Testis (tissue), 3 donors: Measurements from ENCODE around the gene SNX30. TPM values are rescaled to one million over a fixed set of nuclear protein-coding genes. Genes with fewer than 3 reads are reported as not detected.
A peak's percentile ranks its signal among the peaks of the same experiment; 100 is the strongest.

Experiments used
- DNase-seq: peaks from one replicate; pipeline ENCODE4 v3.0.0-alpha.2; 2019
- H3K27ac ChIP-seq, 2 donors: fragments of 200-600 bp; sonication (generic); one replicate each; pipeline ENCODE4 v1.5.1; 2019
- H3K27me3 ChIP-seq: fragments of 200-600 bp; sonication (generic); one replicate; pipeline ENCODE4 v1.5.1; 2019
- H3K36me3 ChIP-seq: fragments of 200-600 bp; sonication (generic); one replicate; pipeline ENCODE4 v1.5.1; 2017; ENCODE audit warnings: low read depth; ENCODE audit errors: missing control alignments
- H3K4me1 ChIP-seq: fragments of 200-600 bp; sonication (generic); one replicate; pipeline ENCODE4 v1.5.1; 2019
- H3K4me3 ChIP-seq, 2 donors: fragments of 200-600 bp; sonication (generic); one replicate each; pipeline ENCODE4 v1.5.1; 2017 to 2019
- H3K9me3 ChIP-seq: fragments of 200-600 bp; sonication (generic); one replicate; pipeline ENCODE4 v1.5.1; 2017
- CTCF ChIP-seq, 3 experiments: fragments of 450-650 bp in 2 of 3; fragments of 200-600 bp in 1 of 3; sonication (generic) in 1 of 3; IDR thresholded peaks; one replicate each; pipeline ENCODE4 v1.5.1; 2016 to 2019; ENCODE audit warnings: antibody characterized with exemption in 3 of 3, mild to moderate bottlenecking in 2 of 3, moderate library complexity in 1 of 3
- POLR2A ChIP-seq: fragments of 450-650 bp; IDR thresholded peaks from one replicate; pipeline ENCODE4 v1.6.1; 2017; ENCODE audit warnings: antibody characterized with exemption, mild to moderate bottlenecking, moderate library complexity
- WGBS, 2 donors: methylation state at CpG; one replicate each; pipeline ENCODE4 v1.1.5; 2018; 5-methylcytosine and 5-hydroxymethylcytosine counted together
- intact Hi-C: fragments of 100-400 bp; cut with DNase I; formaldehyde crosslinking; loops from one replicate; pipeline ENCODE4 v1.15.1; 2023; ENCODE audit warnings: low total_unique reads
- polyA plus RNA-seq: library from polyadenylated mRNA; stranded (reverse); fragments of 350-450 nt; fragmentation: Illumina TruSeq; extraction: RNeasy Lipid Tissue Mini Kit (QIAGEN cat#74804); gene quantifications from one replicate; pipeline ENCODE4 v1.2.3, GENCODE V29; 2014; ENCODE audit warnings: low read depth, low replicate concordance; ENCODE audit not compliant: insufficient read depth
- total RNA-seq, 2 donors: library from RNA; depleted of rRNA; stranded (reverse); fragments of >200 nt; gene quantifications; one replicate each; pipeline ENCODE4 v1.2.3, GENCODE V29; 2016

The SNX30 gene
- total and polyA plus RNA-seq, 3 donors from 2014 or later = 26.3 to 34.2 (median 34.1) TPM

- Histone ChIP-seq H3K36me3 (no peaks in the 10 kb centered on the region), H3K9me3 (no peaks in the 10 kb centered on the region), H3K27ac (peak overlapping the region; percentile 31 to 68), H3K4me3 (no peak overlapping the region), H3K4me1 (peaks cover 16% of the 10 kb centered on the region), H3K27me3 (no peaks in the 10 kb centered on the region)
- no peak for DNase-seq
- intact Hi-C loops = no loop called here
- TF ChIP-seq CTCF (IDR thresholded peaks at IDR 0.05) (no peak), POLR2A (no peak)
- 72 to 73% methylated on average over 19 of the region's 19 CpGs for WGBS, 2 donors
Observed at GRCh38 chr9:112861638-112862555, 111.3 kb downstream of the SNX30 start.

GRCh38 chr9:112863214-112863613 lies 112.7 kb downstream of the SNX30 start:
- H3K4me1 ChIP-seq = peaks cover 20% of the 10 kb centered on the region
- no peak for DNase-seq
- H3K4me3 ChIP-seq = no peak overlapping the region
- WGBS, 2 donors = 32 to 38% methylated on average over 4 of the region's 4 CpGs
- TF ChIP-seq POLR2A = no peak
- TF ChIP-seq CTCF (IDR thresholded peaks at IDR 0.05) = no peak
- H3K27ac ChIP-seq = peak overlapping the region in 1 of 2 donors; percentile 68
- H3K36me3 ChIP-seq = no peaks in the 10 kb centered on the region
- intact Hi-C loops = no loop called here
- H3K9me3 ChIP-seq = no peaks in the 10 kb centered on the region
- no peaks in the 10 kb centered on the region for H3K27me3 ChIP-seq

- WGBS, 2 donors = 88 to 89% methylated on average over 2 of the region's 2 CpGs
- Histone ChIP-seq H3K27me3 (no peaks in the 10 kb centered on the region), H3K36me3 (no peaks in the 10 kb centered on the region), H3K4me1 (peaks cover 25% of the 10 kb centered on the region), H3K9me3 (no peaks in the 10 kb centered on the region), H3K4me3 (no peak overlapping the region), H3K27ac (no peak overlapping the region)
- no peak for TF ChIP-seq POLR2A
- TF ChIP-seq CTCF (IDR thresholded peaks at IDR 0.05) = no peak
- no peak for DNase-seq
- intact Hi-C loops = no loop called here
Observed at GRCh38 chr9:112863746-112864145, 113.2 kb downstream of the SNX30 start.

GRCh38 chr9:112864403-112864802 lies 113.8 kb downstream of the SNX30 start:
- 64 to 67% methylated on average over 3 of the region's 3 CpGs for WGBS, 2 donors
- peaks cover 25% of the 10 kb centered on the region for H3K4me1 ChIP-seq
- no peaks in the 10 kb centered on the region for H3K9me3 ChIP-seq
- no peak for TF ChIP-seq CTCF (IDR thresholded peaks at IDR 0.05)
- TF ChIP-seq POLR2A = no peak
- no peaks in the 10 kb centered on the region for H3K36me3 ChIP-seq
- no peak overlapping the region for H3K27ac ChIP-seq
- no peak for DNase-seq
- H3K27me3 ChIP-seq = no peaks in the 10 kb centered on the region
- intact Hi-C loops = no loop called here
- no peak overlapping the region for H3K4me3 ChIP-seq
